Fibroblast of skin of right biceps (primary cell): ENCODE measurements around the gene MAP6.
"Not testable (repeated sequence)": the region's sequence is repeated elsewhere in the genome, so short reads cannot be mapped to it uniquely, and the experiment has no call there.

Experiments
- DNase-seq: peaks from one replicate; pipeline ENCODE4 v3.0.0-alpha.2; 2013

MAP6 gene

DNA sequence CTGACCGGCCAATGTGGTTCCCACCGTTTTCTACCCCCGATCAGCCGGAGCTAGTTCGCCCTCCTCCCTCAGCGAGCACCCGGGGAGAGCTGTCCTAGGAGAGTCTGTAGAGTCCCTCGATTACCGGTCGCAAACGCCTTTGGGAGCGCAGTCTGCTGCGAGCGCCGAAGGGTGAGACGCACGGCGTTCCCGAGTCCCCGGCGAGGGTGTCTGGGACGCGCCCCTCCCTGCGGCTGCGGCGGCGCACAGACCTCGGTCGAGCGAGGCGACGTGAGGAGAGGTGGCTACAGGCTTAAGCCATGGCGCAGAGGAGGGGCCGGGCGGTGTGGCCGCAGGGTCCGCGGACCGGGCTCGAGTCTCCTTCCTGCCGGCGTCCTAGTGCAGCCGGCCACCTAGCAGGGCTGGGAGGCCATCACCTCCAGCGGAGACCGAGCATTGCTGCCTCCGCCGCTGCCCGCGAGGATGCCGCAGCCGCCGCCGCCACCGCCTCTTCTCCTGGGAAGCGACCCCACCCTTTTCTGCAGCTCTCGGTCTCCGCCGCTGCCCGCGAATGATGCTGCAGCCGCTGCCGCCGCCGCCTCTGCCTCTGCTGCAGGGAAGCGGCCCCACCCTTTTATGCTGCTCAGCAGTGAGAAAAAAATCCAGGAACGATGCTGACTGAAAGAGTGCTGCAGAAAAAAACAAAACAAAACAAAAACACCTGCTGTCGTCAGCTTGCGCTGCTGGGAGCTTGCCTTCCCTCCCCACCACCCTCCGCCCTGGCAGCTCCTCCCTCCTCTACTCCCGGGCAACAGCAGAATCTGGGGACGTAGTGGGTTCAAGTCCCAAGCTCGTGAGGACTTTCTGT lies at the start of gene MAP6:
Gene MAP6, minus strand, starts transcription at position 588 of the 847 bp plus-strand sequence. CDS start 669 bp downstream, outside the sequence.
- DNase-seq, result peak; percentile 30

DNA sequence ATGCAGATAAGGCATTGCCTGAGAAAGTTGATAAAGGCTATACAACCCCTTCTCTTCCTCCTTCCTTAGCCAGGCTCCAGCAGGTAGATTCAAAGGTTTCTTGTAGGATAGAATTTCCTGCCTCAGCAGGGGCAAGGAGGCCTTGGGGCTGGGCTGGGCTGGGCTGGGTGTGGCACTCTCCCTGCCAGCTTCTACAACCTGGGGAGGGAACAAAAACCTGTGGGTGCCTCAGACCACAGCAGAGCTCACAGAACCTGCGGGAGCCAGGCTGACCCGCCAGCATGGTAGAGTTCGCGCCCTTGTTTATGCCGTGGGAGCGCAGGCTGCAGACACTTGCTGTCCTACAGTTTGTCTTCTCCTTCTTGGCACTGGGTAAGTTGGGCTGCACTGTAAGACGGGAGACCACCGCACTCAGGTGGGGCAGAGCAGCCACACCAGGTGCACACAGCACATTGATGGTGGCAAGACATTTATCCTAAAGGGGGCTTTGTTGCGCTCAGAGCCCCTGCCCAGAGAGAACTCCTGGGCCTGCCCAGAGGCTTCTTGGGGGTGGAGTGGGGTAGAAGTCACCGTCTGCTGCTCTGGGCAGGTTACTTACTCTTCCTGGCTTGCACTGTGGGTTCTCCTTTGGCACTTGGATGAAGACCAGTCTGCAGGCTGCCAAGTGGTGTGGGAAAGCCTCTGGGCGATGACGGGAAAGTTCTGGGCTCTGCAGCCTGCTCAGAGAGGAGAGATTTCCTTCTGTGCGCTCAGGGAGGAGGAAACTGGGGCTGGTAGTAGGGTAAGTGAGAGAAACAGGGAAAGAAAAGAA lies 49.0 kb upstream of the MAP6 start, which contains the start of gene MOGAT2:
Gene MOGAT2, plus strand, starts transcription at position 231 of the 811 bp plus-strand sequence. Its CDS starts 51 bp downstream, at position 282.
- DNase-seq, result no peak

DNA sequence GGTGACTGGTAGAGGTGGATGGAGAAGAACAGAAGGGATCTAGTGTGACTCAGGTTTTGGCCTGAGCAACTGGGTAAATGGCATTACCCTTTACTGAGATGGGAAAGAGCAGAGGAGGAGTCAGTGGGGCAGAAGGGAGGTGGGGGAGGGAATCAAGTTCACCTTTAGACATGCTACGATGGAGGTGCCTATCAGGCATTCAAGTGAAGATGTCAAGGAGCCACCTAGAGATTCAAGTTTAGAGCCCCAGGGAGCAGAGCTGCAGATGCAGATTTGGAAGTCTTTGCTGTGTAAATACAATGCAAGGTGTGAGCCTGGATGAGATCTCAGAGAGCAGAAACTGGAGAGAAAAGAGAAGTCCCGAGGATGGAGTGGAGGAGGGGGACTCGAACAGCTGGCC lies 47.8 kb upstream of the MAP6 start:
- DNase-seq, result no peak

DNA sequence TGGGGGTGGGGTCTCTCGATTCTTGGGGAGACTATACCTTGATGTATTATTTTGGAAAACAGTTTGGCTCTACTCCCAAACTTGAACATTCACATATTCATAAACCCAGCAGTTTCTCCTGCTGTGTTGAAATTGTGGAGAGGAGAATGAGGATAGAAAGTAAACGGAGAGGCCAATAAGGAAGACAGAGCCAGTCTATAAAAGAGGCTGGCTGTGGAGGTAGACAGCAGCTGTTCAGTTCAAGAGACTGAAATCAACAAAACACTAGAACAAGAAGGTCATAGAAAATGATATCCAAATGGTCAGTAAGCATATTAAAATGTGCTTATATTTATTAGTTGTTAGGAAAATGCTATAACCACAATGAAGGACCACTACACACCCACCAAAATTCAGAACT lies 46.9 kb upstream of the MAP6 start:
- no peak for DNase-seq

DNA sequence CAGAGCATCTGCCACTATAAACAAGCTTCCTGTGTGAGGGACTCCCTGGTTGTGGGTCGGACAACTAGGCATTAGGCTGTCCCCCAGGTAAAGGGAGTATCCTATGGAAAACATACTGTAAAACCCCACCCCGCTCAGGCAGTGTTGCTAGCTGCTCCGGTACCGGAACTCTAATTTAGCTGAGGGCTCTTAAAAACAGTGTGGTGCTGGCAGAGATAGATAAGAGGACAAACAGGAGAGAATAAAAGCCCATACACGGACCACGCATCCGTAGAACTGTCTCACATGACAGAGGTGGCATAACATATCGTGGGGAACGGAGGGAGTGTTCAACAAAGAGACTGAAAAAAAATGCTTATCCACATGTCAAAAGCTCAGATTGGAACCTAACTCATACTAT lies 45.4 kb upstream of the MAP6 start:
- DNase-seq, result no peak

DNA sequence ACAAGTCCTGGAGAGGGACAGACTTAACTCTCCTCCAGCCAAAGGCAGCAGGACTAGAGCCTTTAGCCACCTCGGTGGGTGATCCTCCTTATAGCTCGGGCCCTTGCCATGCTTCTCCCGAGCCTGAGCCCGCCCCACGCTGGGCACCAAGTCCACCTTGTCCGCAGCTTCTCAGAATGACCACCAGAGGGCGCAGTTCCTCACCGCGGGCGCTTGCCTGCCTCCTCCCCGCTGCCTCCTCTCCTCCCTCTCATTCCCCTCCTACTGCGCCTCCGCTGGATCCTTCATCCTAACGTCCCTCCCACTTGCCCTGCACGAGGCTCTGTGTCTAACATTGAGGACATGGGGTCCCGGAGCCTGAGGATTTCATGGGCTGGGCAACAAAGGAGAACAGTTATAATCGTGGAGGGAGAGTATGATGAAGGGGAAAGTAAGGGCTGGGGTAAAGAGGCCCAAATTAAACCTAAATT lies 37.5 kb upstream of the MAP6 start:
- peak; percentile 66 for DNase-seq

DNA sequence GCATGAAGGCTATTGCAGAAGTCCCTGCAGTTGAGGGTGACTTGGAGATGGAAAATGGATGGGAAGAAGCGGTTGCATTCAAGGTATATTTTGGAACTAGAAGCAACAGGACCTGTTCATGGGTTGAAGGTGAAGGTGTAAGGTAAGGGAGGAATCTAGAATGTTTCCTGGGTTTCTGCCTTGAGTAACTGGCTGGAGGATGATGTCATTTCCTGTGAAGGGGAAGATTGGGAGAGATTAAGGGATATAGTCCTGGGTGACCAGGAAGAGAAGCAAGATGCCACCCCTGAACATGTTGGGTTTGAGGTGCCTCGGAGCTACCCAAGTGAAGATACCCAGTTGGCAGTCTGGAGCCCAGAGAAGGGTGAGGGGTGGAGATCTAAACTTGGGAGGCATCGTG lies 36.7 kb upstream of the MAP6 start:
- DNase-seq, result no peak

DNA sequence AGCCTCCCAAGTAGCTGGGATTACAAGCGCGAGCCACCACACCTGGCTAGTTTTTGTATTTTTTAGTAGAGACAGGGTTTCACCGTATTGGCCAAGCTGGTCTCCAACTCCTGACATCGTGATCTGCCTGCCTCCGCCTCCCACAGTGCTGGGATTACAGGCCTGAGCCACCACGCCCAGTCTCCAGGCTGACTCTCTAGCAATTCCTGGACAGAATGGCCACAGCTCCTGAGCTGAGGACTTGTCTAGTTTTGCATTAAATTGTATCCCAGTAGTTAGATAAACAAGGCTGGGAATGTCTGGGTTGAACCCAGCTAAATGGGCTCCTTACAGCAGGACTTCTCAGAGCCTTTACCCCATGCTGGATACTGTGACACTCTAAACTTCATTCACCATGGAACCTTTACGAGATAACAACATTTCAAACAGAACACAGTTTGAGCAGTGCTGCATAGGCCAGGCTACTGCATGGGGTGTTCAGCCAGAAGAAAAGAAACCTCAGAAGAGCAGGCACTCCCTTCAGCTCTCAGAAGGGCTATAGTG lies 34.9 kb upstream of the MAP6 start:
- no peak for DNase-seq

DNA sequence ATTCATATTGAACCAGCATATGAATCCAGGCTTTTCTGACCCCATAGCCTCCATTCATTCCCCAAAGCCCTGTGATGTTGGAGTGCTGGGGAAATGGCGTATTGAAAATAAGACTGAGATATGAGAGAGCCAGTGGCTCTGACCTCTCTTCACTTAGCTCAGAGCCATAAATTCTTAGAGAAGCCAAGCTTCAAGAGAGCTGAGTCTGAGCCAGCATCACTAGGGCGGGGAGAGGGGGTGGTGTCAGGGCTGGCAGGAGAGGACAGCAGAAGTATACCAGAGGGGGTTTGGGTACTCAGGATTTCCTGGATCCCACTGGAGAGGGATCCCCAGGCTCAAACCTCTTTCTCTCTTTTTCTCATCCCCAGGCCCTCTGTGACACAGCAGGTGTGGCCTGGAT lies 32.1 kb upstream of the MAP6 start:
- DNase-seq, result no peak

DNA sequence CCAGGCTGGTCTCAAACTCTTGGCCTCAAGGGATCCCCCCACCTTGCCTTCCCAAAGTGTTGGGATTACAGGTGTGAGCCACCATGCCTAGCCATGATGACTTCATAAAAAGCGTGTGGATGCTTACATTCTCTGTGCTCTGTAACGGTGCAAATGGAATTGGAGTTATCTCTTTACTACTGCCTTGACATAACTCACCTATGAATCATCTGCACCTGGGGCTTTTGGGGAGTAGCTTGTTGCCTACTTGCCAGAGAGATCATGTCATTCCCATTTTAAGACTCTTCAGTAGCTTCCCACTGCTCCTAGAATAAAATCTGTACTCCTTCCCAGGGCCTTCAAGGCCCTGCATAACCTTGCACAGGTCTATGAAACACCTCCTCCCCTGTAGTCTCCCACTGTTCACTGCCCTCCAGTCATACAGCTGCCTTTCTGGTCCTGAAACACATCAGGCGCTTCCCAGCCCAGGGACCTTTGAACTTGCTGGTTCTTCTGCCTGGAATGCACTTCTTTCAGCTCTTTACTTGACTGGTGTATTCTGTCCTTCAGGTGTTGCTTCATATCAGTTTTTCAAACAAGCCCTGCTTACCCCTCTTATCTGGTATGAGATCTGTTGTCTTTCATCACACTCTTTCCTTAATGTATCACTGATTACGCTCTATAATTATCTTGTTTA lies 29.2 kb upstream of the MAP6 start:
- no peak for DNase-seq

DNA sequence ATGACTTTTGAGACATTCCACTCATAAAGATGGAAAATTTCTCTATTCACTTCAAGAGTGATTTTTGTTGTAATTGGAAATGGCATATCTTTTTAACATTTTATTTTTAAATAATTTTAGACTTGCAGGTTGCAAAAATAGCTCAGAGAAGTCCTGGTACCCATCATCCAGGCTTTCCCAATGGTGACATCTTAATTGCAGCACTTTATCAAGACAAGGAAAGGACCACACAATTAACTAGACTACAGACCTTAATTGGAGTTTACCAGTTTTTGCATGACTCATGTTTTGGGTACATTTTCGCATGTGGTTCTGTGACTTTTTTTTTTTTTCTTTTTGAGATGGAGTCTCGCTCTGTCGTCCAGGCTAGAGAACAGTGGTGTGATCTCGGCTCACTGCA lies 23.0 kb upstream of the MAP6 start:
- DNase-seq, result no peak

DNA sequence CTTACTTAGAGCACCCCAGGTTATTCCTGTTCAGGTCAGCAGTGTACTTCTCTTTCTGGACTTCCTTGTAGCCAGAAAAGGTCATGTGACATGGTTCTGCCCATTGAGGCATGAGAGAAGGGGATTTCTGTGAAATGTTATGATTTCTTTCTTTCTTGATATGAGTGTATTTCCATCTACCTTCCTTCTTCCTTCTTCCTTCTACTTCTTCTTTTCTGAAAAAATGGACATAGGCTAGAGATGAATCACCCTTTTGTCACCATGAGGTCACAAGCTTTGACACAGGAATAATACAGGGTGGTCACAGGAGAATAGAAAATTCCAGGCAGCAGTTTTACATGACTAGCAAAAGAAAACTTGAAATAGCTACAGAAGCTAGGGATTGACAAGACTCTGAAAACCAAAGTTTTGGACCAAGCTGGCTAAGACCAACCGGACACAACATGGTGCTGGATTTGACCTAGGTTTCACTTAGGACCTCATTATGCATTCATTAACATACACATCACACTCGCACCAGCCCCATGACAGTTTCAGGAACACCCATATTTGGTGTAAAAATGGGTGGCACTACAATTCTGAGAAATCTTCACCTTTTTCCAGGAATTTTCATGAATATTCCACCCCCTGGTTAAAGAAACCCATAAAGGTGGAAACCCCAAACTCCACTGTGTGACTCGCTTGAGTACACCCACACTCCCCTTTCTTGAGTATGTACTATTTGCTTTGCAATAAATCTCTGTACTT lies 21.2 kb upstream of the MAP6 start:
- DNase-seq, result no peak

DNA sequence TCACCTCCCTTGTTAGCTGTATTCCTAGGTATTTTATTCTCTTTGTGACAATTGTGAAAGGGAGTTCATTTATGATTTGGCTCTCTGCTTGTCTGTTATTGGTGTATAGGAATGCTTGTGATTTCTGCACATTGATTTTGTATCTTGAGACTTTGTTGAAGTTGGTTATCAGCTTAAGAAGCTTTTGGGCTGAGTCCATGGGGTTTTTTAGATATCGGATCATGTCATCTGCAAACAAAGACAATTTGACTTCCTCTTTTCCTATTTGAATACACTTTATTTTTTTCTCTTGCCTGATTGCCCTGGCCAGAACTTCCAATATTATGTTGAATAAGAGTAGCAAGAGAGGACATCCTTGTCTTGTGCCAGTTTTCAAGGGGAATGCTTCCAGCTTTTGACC lies 15.0 kb upstream of the MAP6 start:
- DNase-seq, result not testable (repeated sequence)

DNA sequence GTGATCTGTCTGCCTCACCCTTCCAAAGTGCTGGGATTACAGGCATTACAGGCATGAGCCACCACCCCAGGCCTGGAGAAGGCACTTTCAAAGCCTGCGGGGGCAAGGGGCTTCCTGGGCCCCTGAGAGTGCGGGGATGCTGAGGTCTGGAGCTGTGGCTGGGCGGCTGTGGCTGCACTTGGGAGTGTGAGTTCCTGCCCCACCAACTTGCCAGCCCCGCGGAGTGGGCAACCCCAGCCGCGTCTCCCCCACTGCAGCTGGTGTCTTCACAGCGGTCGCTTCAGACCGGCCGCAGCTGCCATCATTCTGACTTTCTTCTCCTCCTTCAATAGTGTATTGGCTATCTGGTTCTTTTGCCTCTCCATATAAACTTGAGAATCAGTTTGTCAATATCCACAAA lies 10.7 kb upstream of the MAP6 start:
- DNase-seq, result no peak

DNA sequence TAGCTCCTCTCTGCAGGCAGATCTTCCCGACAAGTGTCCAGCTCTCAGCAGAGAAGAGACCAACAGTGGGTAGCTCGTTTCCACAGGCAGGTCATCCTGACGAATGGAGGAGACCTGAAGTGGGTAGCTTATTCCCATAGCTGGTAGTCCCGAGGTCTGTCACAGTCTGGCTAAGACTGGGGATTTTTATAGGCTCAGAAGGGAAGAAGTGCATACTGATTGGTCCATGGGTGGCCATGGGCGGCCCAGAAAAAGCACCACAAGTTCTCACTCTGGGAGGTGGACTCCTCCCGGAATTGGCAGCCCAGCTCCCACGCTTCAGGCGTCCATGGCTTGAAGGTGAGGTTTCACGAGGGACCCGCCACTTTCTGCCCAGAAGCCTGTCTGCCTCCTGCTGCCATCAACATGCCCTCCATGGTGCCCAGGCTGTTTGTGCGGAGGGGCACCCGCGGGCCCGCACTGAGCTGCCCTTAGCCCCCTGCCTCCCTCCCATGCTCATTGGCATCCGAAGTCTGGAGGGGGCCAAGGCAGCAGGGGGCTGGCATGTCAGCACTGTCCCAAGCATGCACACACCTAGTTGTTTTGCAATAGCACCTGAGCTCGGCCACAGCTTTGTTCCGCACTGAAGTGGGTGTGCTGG lies 9.9 kb upstream of the MAP6 start:
- no peak for DNase-seq

DNA sequence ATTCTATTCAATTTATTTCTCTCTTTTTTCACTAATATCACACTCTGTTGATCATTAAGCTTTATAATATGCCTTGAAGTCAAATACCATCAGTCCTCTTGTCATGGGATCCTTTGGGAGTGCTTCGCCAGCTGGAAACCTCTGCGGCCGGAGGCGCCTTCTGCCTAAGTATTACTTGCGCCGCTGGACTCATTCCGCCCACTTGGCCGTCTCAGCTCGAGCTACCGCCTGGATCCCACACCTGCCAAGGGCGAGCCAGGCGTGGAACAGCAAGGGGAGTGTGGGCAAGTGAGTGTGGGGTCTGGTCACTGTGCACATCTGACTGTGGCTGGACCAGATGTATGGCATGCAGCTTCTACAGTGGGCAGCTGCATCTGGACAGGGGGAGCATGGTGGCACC lies 9.1 kb upstream of the MAP6 start:
- DNase-seq, result no peak

DNA sequence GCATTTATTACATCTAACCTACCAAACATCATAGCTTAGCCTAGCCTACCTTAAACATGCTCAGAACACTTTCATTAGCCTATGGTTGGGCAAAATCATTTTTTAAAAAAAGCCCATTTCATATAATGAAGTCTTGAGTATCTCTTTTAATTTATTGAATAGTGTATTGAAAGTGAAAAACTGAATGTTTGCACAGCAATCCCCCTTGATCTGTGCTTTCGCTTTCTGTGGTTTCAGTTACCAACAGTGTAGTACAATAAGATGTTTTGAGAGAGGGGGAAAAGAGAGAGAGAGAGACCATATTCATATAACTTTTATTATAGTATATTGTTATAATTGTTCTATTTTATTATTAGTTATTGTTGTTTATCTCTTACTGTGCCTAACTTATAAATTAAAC lies 8.4 kb upstream of the MAP6 start:
- no peak for DNase-seq

DNA sequence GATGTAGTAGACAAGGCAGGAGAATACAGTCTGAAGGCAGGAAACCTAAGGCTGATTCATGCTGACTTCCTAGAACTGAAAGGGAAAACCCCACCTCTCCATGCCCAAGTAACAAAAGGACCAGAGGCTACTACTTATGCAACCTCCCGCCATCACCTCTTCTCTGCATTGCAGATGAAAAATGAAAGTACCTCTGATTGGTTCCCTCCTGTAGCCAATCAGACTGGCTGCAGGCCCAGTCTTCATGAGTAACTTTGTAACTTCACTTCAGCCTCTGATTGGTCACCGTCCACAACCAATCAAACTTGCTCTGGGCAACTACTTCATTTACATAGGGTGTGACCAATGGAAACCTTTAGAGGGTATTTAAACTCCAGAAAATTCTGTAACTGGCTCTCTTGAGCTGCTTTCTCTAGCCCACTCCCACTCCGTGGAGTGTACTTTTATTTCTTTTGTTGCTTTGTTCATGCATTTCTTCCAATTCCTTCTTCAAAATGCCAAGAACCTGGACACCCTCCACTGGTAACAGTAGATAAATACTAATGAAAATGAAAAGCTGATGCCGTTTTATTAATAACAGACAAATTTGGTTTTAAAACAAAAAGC lies 5.2 kb upstream of the MAP6 start:
- peak; percentile 63 for DNase-seq

DNA sequence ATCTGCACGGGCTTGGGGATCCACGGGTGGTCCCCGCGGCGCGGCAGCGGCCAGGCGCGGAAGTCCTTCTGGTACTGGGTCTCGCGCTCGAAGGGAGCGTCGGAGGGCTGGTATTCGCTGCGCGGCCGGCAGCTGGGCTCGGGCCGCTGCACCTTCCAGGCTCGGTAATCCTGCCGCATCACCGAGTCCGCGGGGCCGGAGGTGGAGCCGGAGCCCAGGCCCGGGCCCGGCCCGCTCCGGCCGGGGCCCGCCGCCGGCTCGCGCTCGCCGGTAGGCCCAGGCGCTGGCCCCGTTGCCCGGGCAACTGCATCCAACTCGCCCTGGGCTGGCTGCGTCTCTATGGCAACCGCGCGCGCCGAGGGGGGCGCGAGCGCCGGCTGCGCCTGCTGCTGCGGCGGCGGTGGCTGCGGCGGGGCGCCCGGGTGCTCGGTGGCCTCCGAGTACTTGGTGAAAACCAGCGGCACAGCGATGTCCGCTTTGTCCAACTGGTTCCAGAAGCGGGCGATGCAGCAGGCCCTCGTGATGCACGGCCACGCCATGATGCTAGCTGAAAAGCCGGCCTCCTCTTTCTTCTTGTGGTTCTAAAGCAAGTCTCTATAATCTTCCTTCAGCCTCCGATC lies 897 bp downstream of the MAP6 start:
- peak; percentile 67 for DNase-seq

DNA sequence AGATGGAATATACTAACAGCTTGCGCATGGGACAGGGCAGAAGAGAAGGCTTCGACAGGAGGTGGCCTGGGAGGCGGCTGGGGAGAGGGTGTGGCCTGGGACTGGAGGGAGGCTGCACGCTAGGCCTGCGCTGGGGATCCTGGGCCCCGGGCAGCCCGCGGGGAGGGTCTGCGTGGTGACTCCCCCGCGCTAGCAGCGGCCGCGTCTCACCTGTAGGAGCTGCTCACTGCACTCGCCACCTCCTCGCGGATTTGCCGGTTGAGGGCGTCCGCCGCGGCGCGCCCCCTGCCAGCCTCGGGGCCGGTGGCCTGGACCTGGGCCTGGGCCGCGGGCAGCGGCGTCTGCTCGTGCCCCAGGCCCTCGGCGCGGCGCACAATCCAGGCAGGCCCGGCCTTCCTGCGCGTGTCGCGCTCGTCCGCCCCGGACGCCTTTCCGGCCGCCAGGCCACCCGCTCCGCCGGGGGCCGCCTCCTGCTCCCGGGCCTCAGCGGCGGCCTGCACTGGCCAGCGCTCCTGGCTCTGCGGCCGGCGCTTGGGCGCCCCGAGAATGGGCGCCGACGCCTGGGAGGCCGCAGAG lies 1.5 kb downstream of the MAP6 start:
- peak; percentile 9 for DNase-seq
